Raji (cell line): ENCODE results near the gene TNS3.

Experiments
- POLR2A ChIP-seq: IDR thresholded peaks from 2 replicates; pipeline ENCODE4 v1.6.1; 2011; ENCODE audit warnings: low read depth, low read length, control low read depth; ENCODE audit not compliant: insufficient read depth

Gene TNS3

DNA sequence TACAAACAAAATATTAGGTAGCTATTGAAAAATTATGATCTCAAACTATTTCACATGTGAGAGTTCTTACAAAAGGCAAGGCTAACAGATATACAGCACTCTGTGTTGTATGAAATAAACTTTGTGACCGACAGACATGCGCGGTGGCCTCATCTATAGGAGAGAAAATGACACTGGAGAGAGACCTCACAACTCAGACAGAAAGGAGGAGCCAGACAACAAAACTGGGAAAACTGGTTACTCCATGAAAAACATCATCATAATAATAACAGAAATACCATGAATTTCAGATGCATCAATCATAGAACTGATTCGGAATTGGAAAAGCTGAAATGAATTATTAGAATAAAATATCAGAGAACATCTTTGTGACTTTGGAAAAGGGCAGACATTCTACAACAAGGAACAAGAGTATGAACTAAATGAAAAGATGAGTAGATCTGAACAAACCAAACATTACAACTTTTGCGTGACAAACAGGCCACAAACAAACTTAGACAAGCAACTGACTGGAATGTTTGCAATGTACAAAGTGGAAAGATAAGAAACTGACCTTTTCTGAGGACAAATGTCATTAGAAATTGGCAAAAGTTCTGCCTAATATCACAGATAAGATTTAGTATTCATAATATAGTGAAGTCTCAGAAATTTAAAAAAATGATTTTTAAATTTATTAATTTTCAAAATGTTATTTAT lies 69.3 kb downstream of the TNS3 start:
- no peak for TF ChIP-seq POLR2A

DNA sequence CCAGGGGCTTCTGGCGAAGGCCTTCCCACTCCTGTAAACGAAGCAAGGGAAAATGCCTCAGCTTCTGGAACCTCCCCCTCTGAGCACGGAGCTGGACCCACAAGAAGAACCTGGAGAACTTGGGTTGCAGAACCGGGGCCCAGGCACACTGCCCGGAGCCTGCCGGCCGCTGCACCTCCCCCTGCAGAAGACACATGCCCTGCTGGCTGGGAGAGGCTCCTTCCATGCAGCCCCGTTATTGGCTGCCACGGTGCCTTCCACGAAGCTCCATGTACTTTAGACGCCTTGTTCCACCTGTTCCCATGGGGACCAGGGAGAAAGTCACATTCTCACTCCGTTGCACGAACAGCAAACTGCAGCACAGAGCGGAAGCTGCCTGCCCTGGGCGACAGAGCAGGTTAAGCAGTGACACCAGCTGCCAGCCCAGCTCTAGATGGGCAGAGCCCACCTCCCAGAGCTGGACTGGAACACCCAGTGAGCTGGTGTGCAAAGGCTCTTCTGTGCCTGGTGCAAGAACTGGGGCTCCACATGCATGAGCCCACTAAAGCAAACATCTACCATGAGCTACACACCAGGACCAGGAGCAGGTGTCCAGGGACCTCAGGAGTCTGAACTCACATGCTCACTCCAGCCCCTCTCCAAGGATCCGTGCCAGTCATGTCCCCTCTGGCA lies 70.1 kb downstream of the TNS3 start:
- no peak for TF ChIP-seq POLR2A

DNA sequence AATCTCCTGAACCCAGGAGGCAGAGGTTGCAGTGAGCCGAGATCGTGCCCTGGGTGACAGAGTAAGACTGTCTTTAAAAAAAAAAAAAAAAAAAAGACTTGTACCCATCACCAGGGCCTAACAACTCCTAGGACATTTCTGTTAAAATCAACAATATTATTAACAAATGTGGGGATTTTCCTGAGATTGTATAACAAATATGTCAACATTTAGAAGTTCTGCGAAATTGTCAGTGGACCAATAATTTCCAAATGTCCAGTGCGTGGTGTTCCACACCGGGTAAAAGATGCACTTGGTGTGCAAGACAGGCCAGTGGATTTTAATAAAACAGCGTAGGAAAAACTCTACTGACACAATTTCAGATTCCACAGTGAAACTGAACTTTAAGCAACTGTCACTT lies 71.1 kb downstream of the TNS3 start:
- TF ChIP-seq POLR2A: no peak

DNA sequence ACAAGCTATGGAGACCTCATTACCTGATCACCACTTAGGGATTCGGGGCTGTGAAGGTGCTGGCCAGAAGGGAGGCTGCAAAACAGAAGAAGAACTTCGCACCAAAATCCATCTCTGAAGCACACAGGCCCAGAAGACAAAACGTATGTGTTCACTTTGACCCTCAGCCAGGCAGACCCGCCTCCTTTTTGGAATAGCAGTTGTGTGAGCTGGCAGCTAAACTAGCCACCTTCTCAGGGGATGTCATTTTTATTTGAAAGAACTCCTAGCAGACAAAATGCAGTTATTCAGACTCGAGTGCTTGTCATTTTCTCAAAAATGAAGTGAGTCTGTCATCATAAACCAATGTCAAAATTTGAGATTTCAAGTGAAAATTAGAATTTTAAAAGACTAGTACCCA lies 71.7 kb downstream of the TNS3 start:
- no peak for TF ChIP-seq POLR2A

DNA sequence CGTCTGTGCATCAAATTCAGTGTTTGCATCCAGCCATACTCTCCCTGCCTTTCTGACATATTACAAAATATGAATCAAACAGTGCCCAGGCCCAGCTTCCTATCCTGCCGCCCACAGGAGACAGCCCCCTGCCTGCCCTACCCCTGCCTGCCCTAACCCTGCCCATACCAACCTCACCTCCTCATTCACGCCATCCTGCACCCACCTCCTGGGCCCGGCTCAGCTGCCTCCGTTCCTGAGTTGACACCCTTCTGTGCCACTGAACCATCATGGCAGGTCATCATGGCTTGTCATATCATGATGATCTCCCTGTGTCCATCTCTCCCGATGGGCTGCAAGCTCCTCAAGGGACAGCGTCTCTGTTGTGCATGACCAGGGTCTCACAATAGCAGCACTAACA lies 72.3 kb downstream of the TNS3 start:
- TF ChIP-seq POLR2A: no peak

DNA sequence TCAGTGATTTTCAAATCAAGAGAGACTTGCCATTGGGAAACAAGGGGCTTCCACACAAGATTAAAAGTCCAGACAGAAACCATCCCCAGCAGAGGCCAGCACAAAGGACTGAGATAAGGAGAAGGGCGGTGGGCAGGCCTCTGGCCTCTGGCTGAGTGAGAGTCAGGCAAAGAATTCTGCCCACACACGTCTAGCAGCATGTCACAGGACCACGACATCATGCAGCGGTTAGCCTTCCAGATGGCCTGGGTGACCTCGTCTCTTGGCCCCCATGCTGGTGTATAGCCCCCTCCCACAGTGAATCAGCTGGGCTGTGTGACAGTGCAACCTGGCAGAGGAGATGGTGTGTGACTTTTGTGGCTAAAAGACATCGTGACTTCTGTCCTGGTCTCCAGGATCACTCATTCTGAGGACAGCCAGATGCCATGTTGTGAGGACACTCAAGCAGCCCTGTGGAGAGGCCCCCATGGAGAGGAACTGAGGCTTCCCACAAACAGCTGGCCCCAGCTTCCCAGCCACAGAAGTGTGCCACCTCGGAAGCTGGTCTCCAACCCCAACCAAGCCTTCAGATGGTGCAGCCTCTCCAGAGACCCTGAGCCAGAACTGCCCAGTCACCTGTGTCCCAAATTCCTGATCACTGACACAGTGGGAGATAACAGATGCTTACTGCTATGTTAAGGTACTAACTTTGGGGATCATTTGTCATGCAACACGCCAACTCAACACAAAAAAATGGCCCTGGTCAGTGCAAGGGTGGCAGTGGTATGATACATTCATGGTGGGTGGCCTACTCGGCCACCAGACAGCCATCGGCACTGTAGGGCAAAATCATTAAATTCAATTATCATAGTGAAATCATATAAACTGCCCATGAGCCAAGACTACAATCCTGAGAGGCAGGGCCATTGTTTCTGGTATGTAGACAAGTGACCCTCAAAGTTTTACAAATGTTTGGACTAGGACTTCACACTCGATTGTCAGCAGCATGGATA lies 73.2 kb downstream of the TNS3 start:
- TF ChIP-seq POLR2A: no peak

DNA sequence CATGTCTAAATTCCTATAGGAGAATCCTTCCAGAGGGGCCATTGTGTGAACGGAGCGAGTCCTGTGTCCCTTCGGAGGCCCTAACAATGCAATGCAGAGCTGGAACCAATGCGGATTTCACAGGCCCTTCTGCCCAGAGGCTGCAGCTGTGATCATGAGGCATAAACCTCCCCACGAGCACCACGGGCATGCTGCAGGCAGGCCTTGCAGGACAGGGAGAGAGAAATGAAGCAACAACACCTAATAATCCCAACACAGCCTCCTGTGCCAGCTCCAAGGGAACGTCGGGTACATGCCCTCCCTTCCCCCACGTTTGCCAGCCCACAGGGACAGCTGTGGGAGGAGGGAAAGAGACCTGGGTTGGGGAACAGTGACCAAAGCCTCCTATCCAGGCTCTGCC lies 74.4 kb downstream of the TNS3 start:
- no peak for TF ChIP-seq POLR2A

DNA sequence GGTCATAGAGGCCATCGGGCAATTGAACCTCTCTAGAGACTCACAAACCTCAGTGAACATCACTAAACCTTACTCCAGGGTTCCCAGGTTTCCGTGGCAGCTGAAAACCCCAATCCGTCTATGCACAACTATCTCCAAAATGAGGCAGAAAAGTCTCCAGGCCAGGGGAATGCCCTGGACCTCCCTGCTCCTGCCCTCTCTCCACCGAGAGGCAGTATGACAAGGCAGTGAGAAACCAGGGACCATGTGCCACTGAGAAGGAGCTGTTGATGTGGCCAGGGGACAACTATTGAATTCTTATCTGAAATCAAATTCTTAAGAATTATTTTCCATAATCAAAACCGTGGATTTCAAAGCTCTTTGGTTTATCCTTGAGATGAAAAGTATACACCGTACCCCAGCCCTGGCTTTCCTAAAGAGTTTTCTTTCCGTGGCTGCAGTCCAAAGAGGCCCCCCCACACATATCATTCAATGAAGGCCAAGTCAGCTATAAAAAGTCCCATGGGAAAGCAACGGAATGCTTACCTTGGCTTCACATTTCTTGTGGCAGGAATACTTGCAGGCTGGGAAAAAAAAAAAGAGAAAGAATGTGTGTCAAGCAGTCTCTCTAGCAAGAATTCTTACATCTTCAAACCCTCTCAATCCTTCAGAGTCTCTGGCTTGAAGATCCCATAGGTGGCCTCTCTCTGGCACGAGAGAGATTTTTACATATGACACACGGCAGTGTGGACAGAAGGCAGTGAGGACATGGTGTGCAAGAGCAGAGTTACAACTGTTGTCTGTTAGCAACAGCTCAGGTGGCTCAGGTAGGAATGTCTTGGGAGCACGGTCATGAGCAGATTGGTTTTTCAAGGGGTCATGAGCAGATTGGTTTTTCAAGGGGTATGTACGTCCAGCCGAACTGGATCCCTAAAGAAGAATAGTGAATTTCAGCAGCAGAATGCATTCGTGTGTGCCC lies 75.2 kb downstream of the TNS3 start:
- no peak for TF ChIP-seq POLR2A

DNA sequence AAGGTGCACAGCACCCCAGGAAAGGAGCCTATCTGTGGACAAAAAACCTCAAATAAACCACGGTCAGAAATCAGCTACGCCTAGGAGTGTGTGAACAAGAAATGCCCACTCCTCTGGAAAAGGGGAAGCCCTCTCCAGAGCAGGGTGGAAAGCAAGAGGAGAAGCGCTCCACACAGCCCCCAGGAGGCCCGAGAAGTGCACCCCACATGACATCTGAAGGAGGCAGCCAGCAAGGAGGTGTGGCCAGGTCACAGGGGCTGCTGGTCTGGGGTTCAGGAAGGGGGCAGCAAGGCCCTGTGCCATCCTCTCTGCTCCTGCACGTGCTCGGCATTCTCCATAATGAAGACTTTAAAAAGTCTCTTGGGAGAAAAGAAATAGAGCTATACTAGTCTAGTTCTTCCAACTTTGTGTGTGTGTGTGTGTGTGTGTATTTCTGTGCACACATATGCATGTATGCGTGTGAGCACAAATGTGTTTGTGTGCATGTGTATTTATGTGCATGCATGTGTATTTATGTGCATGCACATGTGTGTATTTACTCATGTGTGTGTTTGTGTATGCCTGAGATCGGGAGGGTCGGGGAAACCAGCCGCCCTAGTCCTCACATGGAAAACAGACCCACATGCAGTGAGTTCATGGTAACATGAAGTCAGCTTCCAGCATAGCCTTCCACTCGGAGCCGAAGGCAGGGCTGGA lies 76.5 kb downstream of the TNS3 start:
- no peak for TF ChIP-seq POLR2A

DNA sequence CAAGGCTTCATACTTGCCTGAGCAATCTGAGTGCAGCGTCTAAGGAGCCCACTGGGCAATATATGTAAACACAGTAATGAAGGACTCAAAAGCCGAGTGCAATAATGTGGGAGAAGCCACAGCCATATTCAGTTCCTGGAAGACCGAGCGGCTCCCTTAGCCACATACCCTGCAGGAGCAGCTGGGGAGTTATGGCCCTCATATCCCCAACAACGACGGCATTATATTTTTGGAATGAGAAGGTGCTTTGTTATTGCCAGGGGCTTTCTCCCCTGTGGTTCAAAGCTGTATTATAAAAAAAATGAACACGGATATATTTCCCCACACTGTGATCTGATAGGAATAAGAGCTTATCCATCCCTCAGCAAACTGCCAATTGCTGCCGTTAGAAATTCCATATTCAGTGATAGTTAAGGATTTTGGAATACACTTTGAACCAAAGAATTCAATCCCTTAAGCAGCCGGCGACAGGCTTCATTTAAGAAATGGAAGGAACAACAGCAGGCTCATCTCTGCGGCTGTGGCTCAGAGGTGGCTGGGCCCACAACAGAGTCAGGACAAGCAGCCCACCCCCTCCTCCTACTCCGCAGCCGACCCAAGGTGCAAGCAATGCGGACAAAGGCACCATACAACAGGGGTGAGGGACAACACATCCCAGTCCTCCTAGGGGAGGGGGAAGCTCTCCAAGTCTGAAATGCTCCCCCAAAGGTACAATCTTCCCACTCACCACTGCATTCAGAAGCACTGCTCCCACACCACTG lies 77.2 kb downstream of the TNS3 start:
- no peak for TF ChIP-seq POLR2A

DNA sequence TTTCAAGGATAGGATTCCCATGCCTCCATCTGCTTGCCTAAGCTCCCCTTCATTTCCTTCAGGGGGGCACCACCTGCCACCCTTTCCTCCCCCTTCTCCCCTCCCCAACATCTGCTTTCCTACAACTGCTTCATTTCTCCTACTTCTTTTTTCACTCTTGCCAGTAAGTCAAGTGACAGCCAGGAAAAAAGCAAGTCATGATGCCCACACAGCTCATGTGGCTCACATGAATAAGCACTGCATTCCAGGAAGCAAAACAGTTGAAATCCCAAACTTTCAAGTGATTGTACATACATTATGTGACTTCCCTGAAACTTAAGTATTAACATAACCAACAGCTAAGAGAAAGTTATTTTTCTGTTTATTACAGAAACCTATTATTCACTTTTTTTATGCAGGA lies 78.6 kb downstream of the TNS3 start:
- TF ChIP-seq POLR2A: no peak

DNA sequence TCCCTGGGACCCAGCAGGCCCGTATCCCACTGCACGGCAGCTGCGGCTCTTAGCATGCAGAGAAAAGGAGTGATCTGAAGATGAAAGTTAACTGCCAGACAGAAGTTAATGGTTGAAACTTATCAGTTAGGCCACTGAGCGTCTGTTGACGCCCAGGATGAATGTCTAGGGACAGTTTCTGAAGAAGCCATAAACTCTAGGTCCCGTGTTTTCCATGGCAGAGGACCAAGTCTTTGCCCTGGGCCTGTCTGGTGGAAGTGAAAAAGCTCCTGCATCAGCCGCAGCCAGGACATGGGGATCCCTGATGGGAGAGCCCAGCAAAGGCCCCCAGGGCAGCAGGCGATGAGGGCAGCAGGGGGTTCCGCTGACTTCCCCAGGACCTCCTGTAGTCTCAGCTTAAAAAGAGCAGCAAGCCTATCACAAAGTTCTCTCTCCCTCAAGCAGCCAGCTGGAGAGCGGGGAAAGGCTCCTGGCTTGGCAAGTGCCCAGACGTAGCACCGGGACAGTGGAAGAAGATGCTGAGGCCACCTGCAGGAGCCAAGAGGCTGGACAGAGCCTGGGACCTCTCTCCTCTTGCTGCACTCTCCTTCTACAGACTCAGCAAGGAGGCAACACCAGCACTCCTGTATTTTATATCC lies 79.6 kb downstream of the TNS3 start:
- no peak for TF ChIP-seq POLR2A

DNA sequence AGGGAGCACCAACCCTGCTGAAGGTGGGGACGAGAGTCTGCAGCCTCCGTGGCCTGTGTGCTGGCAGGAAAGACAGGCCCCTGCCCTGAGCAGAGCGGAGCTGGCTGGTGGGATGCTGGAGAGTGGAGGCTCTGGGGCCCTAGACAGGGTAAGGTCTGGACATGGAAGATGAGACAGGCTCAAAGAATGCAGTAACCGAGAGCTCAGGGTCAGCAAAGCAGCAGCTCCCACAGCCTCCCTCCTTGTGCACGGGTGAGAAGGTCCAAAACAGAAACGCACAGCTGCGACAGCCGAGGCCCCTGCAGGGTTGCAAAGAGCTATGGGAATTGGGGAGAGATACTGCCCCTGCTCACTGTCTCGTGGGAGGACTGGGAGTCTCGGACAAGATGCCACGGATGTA lies 80.5 kb downstream of the TNS3 start:
- TF ChIP-seq POLR2A: no peak
